ENCODE data around the gene METTL1. TPM values are rescaled to one million over a fixed set of nuclear protein-coding genes. Genes with fewer than 3 reads are reported as not detected.
A peak's percentile ranks its signal among the peaks of the same experiment; 100 is the strongest.

The METTL1 gene
- total RNA-seq, 4 donors from 2014 or later: 11.2 to 39.3 (median 15.2) TPM

DNA sequence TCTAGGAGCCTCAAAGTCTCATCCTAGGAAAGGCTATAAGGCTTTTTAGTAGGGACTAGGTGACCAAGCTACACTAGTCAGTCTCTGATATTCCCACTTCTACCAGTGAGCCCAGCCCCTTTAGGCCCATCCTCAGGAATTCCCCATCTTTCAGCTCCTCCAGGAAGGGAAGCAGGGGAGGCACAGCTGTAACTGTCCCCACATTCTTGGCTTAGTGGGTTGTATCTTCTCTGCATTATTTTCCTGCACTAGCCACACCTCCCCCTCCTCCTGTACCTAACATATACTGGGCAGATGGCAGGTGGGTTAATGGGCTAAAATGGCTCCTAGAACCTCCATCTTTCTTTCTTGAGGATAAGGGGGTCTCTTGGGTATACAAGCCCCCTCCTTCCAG is 4.6 kb downstream of the METTL1 start:
- ATAC-seq (ENCODE audit: low FRiP score): no peak
- TF ChIP-seq, protein P1, sequence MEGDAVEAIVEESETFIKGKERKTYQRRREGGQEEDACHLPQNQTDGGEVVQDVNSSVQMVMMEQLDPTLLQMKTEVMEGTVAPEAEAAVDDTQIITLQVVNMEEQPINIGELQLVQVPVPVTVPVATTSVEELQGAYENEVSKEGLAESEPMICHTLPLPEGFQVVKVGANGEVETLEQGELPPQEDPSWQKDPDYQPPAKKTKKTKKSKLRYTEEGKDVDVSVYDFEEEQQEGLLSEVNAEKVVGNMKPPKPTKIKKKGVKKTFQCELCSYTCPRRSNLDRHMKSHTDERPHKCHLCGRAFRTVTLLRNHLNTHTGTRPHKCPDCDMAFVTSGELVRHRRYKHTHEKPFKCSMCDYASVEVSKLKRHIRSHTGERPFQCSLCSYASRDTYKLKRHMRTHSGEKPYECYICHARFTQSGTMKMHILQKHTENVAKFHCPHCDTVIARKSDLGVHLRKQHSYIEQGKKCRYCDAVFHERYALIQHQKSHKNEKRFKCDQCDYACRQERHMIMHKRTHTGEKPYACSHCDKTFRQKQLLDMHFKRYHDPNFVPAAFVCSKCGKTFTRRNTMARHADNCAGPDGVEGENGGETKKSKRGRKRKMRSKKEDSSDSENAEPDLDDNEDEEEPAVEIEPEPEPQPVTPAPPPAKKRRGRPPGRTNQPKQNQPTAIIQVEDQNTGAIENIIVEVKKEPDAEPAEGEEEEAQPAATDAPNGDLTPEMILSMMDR (IDR thresholded peaks at IDR 0.05): no peak
- no peak for DNase-seq (ENCODE audit: low spot score)

DNA sequence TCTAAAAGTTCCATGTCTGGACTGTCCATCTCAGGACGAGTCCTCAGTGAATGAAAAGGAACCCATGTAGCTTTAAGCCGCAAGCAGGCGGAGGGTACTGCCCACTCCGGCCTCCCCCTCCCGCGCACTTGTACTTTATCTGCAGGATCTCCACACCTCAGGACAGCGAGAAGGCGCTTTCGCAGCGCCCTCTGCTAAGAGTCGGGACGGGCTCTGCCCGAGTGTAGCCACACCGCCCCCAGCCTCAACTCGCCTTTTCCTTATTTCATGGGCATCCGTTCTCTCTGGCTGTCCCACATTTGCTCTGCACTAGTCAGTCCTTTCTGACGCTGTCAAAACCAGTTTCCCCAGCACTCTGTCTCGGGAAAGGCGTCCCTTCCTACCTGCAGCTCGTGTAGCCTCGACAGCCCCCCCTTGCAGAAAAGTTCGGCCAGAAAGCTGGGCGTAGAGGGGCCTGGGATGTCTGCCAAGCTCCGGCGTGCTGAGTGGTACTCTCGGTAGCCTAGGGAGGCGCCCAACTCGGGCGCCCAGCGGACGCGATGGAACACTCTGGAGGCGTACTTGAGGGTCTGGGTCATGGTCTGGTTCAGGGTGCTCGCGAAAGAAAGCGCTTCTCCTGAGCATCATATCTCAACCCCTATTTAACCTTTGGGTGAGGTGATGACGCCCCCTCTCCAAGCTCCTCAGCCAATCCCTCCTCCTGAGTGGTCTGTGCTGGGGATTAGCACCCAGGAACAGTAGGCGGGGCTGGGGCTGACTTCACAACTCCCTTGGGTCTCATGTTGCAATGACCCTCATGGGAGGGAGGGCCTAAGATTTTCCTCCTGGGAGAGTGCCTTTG is 5.2 kb downstream of the METTL1 start, which contains the start of gene CYP27B1:
Gene CYP27B1 (minus strand): TSS at position 615 of the 841 bp plus-strand sequence. CDS start 37 bp downstream, at position 578.
- no peak for ATAC-seq (ENCODE audit: low FRiP score)
- no peak for DNase-seq (ENCODE audit: low spot score)
- TF ChIP-seq, protein P1 (IDR thresholded peaks at IDR 0.05): no peak

DNA sequence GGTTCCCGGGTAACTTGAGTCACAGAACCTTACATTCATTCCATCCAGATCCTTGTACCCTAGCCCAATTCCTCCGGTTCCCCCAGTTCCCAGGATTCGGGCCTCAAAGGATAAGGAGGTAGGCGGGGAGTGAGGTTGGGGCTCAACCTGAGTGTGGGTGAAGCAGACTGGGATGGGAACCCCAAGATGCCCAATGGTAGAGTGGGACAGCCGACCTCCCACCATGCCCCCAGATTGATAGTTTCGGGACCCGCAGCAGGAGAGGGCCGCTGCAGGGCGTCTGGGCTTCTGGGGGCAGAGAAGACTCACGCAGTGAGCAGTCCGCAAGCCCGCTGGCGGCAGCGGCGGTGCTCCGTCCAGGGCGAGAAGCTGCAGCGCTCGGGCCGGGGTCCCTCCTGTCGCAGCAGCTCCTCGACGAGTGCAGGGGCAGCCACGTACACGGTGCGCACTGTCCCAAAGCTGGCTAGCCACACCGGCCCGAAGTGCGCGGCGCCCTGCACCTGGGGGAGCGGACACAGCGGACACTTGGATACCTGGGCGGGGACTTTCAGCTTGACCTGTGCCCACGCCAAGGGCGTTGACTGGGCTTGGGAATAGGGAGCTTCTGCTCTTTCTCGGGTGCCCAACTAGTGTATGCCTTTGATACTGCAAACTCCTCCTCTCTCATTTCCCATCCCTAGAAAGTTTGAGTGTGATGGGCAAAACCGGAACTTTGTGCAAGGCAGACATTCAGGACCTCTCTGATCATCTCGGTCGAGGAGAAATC is 6.0 kb downstream of the METTL1 start:
- TF ChIP-seq, protein P1 (IDR thresholded peaks at IDR 0.05): no peak
- no peak for ATAC-seq (ENCODE audit: low FRiP score)
- no peak for DNase-seq (ENCODE audit: low spot score)

DNA sequence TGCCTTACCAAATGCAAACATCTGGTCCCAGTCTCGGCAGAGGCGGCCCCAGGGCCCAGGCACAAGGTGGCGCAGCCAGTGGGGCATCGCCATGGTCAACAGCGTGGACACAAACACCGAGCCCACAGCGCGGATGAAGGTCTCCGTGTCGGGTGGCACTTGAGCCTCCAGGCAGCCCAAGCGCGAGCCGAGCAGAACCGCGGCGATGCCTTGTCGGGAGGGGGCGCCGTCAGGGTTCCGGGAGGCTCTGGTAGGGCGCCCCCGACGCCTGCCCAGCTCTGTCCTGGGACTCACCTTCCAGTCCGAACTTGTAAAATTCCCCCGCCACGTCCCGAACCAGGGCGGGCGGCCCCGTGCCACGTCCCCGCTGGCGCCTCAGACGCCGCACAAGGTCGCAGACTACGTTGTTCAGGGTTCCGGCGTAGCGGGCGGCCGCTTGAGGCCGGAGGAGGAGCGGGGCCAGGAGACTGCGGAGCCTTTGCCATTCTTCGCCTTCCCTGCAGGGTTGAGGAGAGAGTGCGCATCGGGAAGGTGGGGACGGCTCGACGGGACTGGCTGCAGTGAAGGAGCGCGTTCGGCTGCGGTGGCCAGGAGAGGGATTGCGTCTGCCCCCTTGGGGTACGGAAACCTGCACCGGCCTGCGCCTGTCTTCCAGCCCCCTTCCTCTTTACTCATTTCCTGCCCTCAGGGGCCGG is 6.8 kb downstream of the METTL1 start:
- TF ChIP-seq, protein P1 (IDR thresholded peaks at IDR 0.05): no peak
- no peak for DNase-seq (ENCODE audit: low spot score)
- peak; percentile 64 for ATAC-seq (ENCODE audit: low FRiP score)

DNA sequence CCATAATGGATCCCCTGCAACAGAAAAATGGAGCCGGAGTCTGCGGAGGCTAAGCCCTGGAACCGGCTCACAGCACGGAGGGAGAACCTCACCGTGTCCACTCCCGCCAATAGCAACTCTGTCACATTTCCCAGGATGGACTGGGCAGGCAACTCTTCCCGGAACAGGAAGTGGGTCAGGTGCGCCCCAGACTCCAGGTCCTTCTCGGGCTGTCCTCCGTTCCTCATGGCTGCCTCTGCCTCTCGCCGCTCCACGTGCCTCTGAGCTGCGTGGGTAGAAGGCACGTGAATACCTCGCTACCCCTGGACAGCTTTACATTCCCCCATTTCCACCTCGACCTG is 7.3 kb downstream of the METTL1 start:
- no peak for DNase-seq (ENCODE audit: low spot score)
- ATAC-seq (ENCODE audit: low FRiP score): no peak
- TF ChIP-seq, protein P1 (IDR thresholded peaks at IDR 0.05): no peak

DNA sequence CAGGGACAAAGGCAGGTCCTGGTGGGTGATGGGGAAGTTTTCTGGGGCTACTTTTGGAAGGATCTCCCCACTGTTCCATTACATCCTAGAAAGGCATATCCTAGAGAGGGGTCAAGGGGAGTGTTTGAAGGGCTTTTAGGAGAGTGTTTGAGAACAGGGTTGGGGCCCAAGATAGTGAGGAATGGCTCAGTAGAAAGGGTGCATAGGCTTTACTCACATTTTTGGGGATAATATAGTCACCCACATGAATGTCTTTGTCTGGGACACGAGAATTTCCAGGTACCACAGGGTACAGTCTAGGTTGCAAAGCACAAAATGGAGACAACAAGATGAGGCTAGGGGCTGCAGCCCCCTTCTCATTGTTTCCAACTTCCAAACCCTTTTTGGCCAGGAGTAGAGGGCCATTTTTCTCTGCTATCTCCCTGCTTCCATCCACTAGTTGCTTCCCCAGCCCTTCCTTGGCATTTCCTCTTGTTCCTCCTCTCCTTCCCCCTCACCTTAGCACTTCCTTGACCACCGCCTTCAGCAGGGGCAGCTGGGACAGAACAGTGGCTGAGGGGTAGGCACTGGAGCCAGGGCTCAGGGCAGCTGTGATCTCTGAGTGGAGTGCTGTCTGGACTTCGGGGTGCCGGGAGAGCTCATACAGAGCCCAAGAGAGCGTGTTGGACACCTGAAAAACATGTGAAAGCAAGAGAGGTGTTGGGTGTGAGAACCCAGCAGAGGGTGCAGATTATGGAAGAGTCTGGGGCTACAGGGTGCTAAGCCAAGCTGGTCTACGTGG is 7.8 kb downstream of the METTL1 start:
- DNase-seq (ENCODE audit: low spot score) (no peak), ATAC-seq (ENCODE audit: low FRiP score) (no peak)
- TF ChIP-seq, protein P1 (IDR thresholded peaks at IDR 0.05): no peak

Data from omental fat pad (tissue), 4 donors.